HG03469 (cell line): ENCODE data around the gene PCMT1.
"Not testable (repeated sequence)": the region's sequence is repeated elsewhere in the genome, so short reads cannot be mapped to it uniquely, and the experiment has no call there.

ENCODE experiments used
- ATAC-seq: cut with Tn5 transposase; IDR thresholded peaks from one replicate; pipeline ENCODE4 v1.9.1; 2021; ENCODE audit warnings: mild to moderate bottlenecking, moderate library complexity, moderate number of reproducible peaks; ENCODE audit not compliant: unreplicated experiment

The PCMT1 gene

GRCh38 chr6:149749082-149749593, 403 bp upstream of the PCMT1 start:
- ATAC-seq: not testable (repeated sequence)

GRCh38 chr6:149750136-149750609, 632 bp downstream of the PCMT1 start:
- ATAC-seq: peak; percentile 3

- ATAC-seq: no peak
Observed at GRCh38 chr6:149751239-149751638, 1.7 kb downstream of the PCMT1 start.

- not testable (repeated sequence) for ATAC-seq
Observed at GRCh38 chr6:149751920-149752319, 2.4 kb downstream of the PCMT1 start.

GRCh38 chr6:149752600-149753373, 3.2 kb downstream of the PCMT1 start:
- no peak for ATAC-seq

- not testable (repeated sequence) for ATAC-seq
Observed at GRCh38 chr6:149753374-149753637, 3.8 kb downstream of the PCMT1 start.

GRCh38 chr6:149754548-149754947, 5.0 kb downstream of the PCMT1 start:
- no peak for ATAC-seq

GRCh38 chr6:149755300-149756260, 6.0 kb downstream of the PCMT1 start:
- peak; percentile 63 for ATAC-seq

- ATAC-seq: no peak
Observed at GRCh38 chr6:149756261-149756636, 6.7 kb downstream of the PCMT1 start.

- peak; percentile 98 for ATAC-seq
Observed at GRCh38 chr6:149761438-149761837, 11.9 kb downstream of the PCMT1 start.

GRCh38 chr6:149763866-149764265, 14.3 kb downstream of the PCMT1 start:
- ATAC-seq: no peak

- no peak for ATAC-seq
Observed at GRCh38 chr6:149766156-149766769, 16.7 kb downstream of the PCMT1 start.

- ATAC-seq: no peak
Observed at GRCh38 chr6:149769676-149770075, 20.1 kb downstream of the PCMT1 start.

GRCh38 chr6:149771185-149771584, 21.6 kb downstream of the PCMT1 start:
- ATAC-seq: no peak

- no peak for ATAC-seq
Observed at GRCh38 chr6:149771925-149772324, 22.4 kb downstream of the PCMT1 start.

GRCh38 chr6:149777624-149778023, 28.1 kb downstream of the PCMT1 start:
- ATAC-seq: no peak

GRCh38 chr6:149779644-149779963, 30.1 kb downstream of the PCMT1 start:
- ATAC-seq: no peak

- ATAC-seq: no peak
Observed at GRCh38 chr6:149781715-149782114, 32.2 kb downstream of the PCMT1 start.

GRCh38 chr6:149782337-149782736, 32.8 kb downstream of the PCMT1 start:
- no peak for ATAC-seq

GRCh38 chr6:149783551-149783950, 34.0 kb downstream of the PCMT1 start:
- ATAC-seq: no peak

GRCh38 chr6:149806127-149806526, 56.6 kb downstream of the PCMT1 start:
- no peak for ATAC-seq
